ENCODE data around the gene NSMCE3.

Gene NSMCE3

GRCh38 chr15:29252234-29252633 lies 17.4 kb downstream of the NSMCE3 start:
- Histone ChIP-seq H3K9me3 (replicated peaks; ENCODE audit: insufficient read depth, low read length) (no peaks in the 10 kb centered on the region), H3K27ac (ENCODE audit: low read length) (no peak overlapping the region), H3K9me2 (replicated peaks; ENCODE audit: insufficient read depth, low read length) (no peaks in the 10 kb centered on the region), H3K9ac (ENCODE audit: low read length) (no peak overlapping the region), H3K4me2 (ENCODE audit: low read depth, low read length) (no peak overlapping the region), H3K79me2 (ENCODE audit: low read length) (no peaks in the 10 kb centered on the region), H3K27me3 (replicated peaks; ENCODE audit: insufficient read depth, low read length) (no peaks in the 10 kb centered on the region), H3K4me1 (ENCODE audit: low read length) (no peaks in the 10 kb centered on the region), H3K4me3 (ENCODE audit: low read length) (no peak overlapping the region), H4K20me1 (ENCODE audit: insufficient read depth, low read length) (no peaks in the 10 kb centered on the region), H3K36me3 (replicated peaks; ENCODE audit: insufficient read depth, low read length) (no peaks in the 10 kb centered on the region), H3F3A (ENCODE audit: insufficient read depth, low read length) (no peaks in the 10 kb centered on the region), H2AFZ (ENCODE audit: low read length) (no peak overlapping the region)
- TF ChIP-seq EZH2 (optimal IDR thresholded peaks at IDR 0.05; ENCODE audit: low read depth, low read length) (no peak), CTCF (IDR thresholded peaks at IDR 0.05; ENCODE audit: low read length) (no peak), EZH2phosphoT487 (IDR thresholded peaks at IDR 0.05; ENCODE audit: low read length) (no peak)
- DNase-seq, result no peak

GRCh38 chr15:29244544-29244943 lies 25.1 kb downstream of the NSMCE3 start:
- no peak overlapping the region for H3K4me2 ChIP-seq (ENCODE audit: low read depth, low read length)
- H3K9me3 ChIP-seq (replicated peaks; ENCODE audit: insufficient read depth, low read length), result no peaks in the 10 kb centered on the region
- TF ChIP-seq EZH2phosphoT487 (IDR thresholded peaks at IDR 0.05; ENCODE audit: low read length) (no peak), EZH2 (optimal IDR thresholded peaks at IDR 0.05; ENCODE audit: low read depth, low read length) (no peak), CTCF (IDR thresholded peaks at IDR 0.05; ENCODE audit: low read length) (no peak)
- no peaks in the 10 kb centered on the region for H4K20me1 ChIP-seq (ENCODE audit: insufficient read depth, low read length)
- H3K27me3 ChIP-seq (replicated peaks; ENCODE audit: insufficient read depth, low read length), result no peaks in the 10 kb centered on the region
- H3K27ac ChIP-seq (ENCODE audit: low read length), result no peak overlapping the region
- no peak overlapping the region for H3K9ac ChIP-seq (ENCODE audit: low read length)
- H3K4me1 ChIP-seq (ENCODE audit: low read length), result no peaks in the 10 kb centered on the region
- DNase-seq, result no peak
- H2AFZ ChIP-seq (ENCODE audit: low read length), result no peak overlapping the region
- no peaks in the 10 kb centered on the region for H3K9me2 ChIP-seq (replicated peaks; ENCODE audit: insufficient read depth, low read length)
- no peaks in the 10 kb centered on the region for H3F3A ChIP-seq (ENCODE audit: insufficient read depth, low read length)
- H3K36me3 ChIP-seq (replicated peaks; ENCODE audit: insufficient read depth, low read length), result no peaks in the 10 kb centered on the region
- H3K4me3 ChIP-seq (ENCODE audit: low read length), result no peak overlapping the region
- H3K79me2 ChIP-seq (ENCODE audit: low read length), result no peaks in the 10 kb centered on the region

GRCh38 chr15:29244123-29244522 lies 25.5 kb downstream of the NSMCE3 start:
- no peak for TF ChIP-seq EZH2phosphoT487 (IDR thresholded peaks at IDR 0.05; ENCODE audit: low read length)
- TF ChIP-seq EZH2 (optimal IDR thresholded peaks at IDR 0.05; ENCODE audit: low read depth, low read length), result no peak
- no peak for TF ChIP-seq CTCF (IDR thresholded peaks at IDR 0.05; ENCODE audit: low read length)
- Histone ChIP-seq H3K79me2 (ENCODE audit: low read length) (no peaks in the 10 kb centered on the region), H3K36me3 (replicated peaks; ENCODE audit: insufficient read depth, low read length) (no peaks in the 10 kb centered on the region), H3K9me3 (replicated peaks; ENCODE audit: insufficient read depth, low read length) (no peaks in the 10 kb centered on the region), H3K4me1 (ENCODE audit: low read length) (no peaks in the 10 kb centered on the region), H2AFZ (ENCODE audit: low read length) (no peak overlapping the region), H3K4me3 (ENCODE audit: low read length) (no peak overlapping the region), H3K9me2 (replicated peaks; ENCODE audit: insufficient read depth, low read length) (no peaks in the 10 kb centered on the region), H4K20me1 (ENCODE audit: insufficient read depth, low read length) (no peaks in the 10 kb centered on the region), H3F3A (ENCODE audit: insufficient read depth, low read length) (no peaks in the 10 kb centered on the region), H3K4me2 (ENCODE audit: low read depth, low read length) (no peak overlapping the region), H3K9ac (ENCODE audit: low read length) (no peak overlapping the region), H3K27me3 (replicated peaks; ENCODE audit: insufficient read depth, low read length) (no peaks in the 10 kb centered on the region), H3K27ac (ENCODE audit: low read length) (no peak overlapping the region)
- no peak for DNase-seq
